HEK293T (cell line): ENCODE results near the gene DVL2.

Experiments used
- CTCF ChIA-PET: fragments of 350-600 bp; formaldehyde crosslinking; extraction: SDS; loops from one replicate; lab custom pipeline; 2021; ENCODE audit warnings: antibody characterized with exemption, inconsistent platforms; lab: Yijun Ruan, JAX
- POLR2A ChIA-PET: fragments of 350-600 bp; formaldehyde crosslinking; extraction: SDS; loops from one replicate; lab custom pipeline; 2020; ENCODE audit warnings: antibody characterized with exemption, inconsistent platforms; lab: Yijun Ruan, JAX
- DNase-seq: peaks from one replicate; pipeline ENCODE4 v3.0.0; 2012; ENCODE audit warnings: mixed read lengths; ENCODE audit errors: extremely low spot score
- ARNT ChIP-seq: fragments of 450-650 bp; IDR thresholded peaks from 2 replicates; pipeline ENCODE4 v1.6.1; 2017; ENCODE audit warnings: mild to moderate bottlenecking
- BHLHE40 ChIP-seq: fragments of 450-650 bp; IDR thresholded peaks from 2 replicates; pipeline ENCODE4 v1.6.1; 2016; ENCODE audit warnings: mild to moderate bottlenecking, moderate library complexity, borderline replicate concordance
- CTBP1 ChIP-seq: fragments of 450-650 bp; IDR thresholded peaks from 2 replicates; pipeline ENCODE4 v1.6.1; 2016; ENCODE audit warnings: borderline replicate concordance
- ELF4 ChIP-seq: fragments of 450-650 bp; IDR thresholded peaks from 2 replicates; pipeline ENCODE4 v1.6.1; 2017; ENCODE audit warnings: antibody characterized with exemption
- FOXA1 ChIP-seq: fragments of 450-650 bp; IDR thresholded peaks from 2 replicates; pipeline ENCODE4 v1.6.1; 2016; ENCODE audit warnings: mild to moderate bottlenecking
- FOXK2 ChIP-seq: fragments of 450-650 bp; IDR thresholded peaks from 2 replicates; pipeline ENCODE4 v1.6.1; 2016; ENCODE audit warnings: mild to moderate bottlenecking
- FOXM1 ChIP-seq: fragments of 450-650 bp; IDR thresholded peaks from 2 replicates; pipeline ENCODE4 v1.6.1; 2017; ENCODE audit warnings: mild to moderate bottlenecking, borderline replicate concordance
- HDGF ChIP-seq: fragments of 450-650 bp; IDR thresholded peaks from 2 replicates; pipeline ENCODE4 v1.6.1; 2017; ENCODE audit warnings: antibody characterized with exemption, borderline replicate concordance
- L3MBTL2 ChIP-seq: fragments of 450-650 bp; conservative IDR thresholded peaks from 2 replicates; pipeline ENCODE4 v1.6.1; 2016; ENCODE audit warnings: mild to moderate bottlenecking
- LEF1 ChIP-seq: fragments of 450-650 bp; IDR thresholded peaks from 2 replicates; pipeline ENCODE4 v1.6.1; 2017; ENCODE audit warnings: mild to moderate bottlenecking, borderline replicate concordance
- NFRKB ChIP-seq: fragments of 450-650 bp; IDR thresholded peaks from 2 replicates; pipeline ENCODE4 v1.6.1; 2016; ENCODE audit warnings: mild to moderate bottlenecking, moderate library complexity
- SP1 ChIP-seq: fragments of 450-650 bp; IDR thresholded peaks from 2 replicates; pipeline ENCODE4 v1.6.1; 2017
- SUZ12 ChIP-seq: fragments of 450-650 bp; IDR thresholded peaks from 2 replicates; pipeline ENCODE4 v1.6.1; 2016; ENCODE audit warnings: mild to moderate bottlenecking
- TARDBP ChIP-seq: fragments of 450-650 bp; IDR thresholded peaks from 2 replicates; pipeline ENCODE4 v1.6.1; 2016
- ZNF384 ChIP-seq: fragments of 450-650 bp; IDR thresholded peaks from 2 replicates; pipeline ENCODE4 v1.6.1; 2016
- TF ChIP-seq, protein P1 (sequence below): fragments of 450-650 bp; IDR thresholded peaks from 2 replicates; pipeline ENCODE4 v1.6.1; 2016

The DVL2 gene

GRCh38 chr17:7261379-7262191, 27.3 kb upstream of the DVL2 start:
- POLR2A ChIA-PET = interaction anchor here (1.2 kb wide), 1 partner anchor 40 kb away, joined by 3 read pairs; no protein-coding TSS in a partner anchor

DNA sequence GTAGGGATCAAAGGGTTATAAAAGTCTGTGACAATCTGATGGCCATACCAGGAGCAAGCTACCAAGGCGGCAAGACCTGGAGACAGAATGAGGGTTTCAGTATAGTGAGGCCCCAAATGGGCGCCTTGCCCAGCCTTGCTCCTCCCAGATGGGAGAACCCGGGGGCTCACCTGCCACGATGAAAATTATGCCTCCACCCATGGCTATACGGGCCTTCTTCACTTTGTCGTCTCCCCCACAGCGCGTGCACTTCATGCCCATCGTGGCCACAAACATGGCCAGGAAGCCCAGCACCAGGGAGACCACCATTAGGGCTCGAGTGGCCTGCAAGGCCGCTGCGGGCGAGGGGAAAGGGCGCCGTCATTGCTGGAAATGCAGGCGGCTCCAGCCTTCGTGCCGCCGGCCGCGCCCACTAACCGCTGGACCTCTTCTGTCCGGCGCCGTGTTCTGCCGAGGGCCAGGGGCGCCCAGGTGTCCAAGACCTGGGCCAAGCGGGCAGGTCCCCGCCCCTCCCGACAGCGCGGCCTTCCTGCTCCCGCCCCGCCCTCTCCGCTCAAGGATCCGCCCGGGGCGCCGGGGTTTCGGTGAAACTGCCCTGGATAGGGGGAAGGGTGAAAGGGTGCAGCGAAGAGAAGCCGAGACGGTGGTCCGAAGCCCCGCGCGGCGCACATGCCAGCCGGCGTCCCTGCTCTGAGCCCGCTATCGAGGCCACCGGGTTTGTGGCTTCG, 26.5 kb upstream of the DVL2 start:
- DNase-seq = no peak
- CTCF ChIA-PET = no interaction called here
- TF ChIP-seq NFRKB = no peak
- TF ChIP-seq ELF4 = no peak
- no peak for TF ChIP-seq SUZ12
- TF ChIP-seq SP1 = no peak
- TF ChIP-seq ARNT = no peak
- no peak for TF ChIP-seq L3MBTL2
- no peak for TF ChIP-seq TARDBP
- TF ChIP-seq FOXM1 = no peak
- TF ChIP-seq CTBP1 = no peak
- TF ChIP-seq LEF1 = no peak
- TF ChIP-seq, protein P1, sequence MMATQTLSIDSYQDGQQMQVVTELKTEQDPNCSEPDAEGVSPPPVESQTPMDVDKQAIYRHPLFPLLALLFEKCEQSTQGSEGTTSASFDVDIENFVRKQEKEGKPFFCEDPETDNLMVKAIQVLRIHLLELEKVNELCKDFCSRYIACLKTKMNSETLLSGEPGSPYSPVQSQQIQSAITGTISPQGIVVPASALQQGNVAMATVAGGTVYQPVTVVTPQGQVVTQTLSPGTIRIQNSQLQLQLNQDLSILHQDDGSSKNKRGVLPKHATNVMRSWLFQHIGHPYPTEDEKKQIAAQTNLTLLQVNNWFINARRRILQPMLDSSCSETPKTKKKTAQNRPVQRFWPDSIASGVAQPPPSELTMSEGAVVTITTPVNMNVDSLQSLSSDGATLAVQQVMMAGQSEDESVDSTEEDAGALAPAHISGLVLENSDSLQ = no peak
- no peak for TF ChIP-seq HDGF
- no peak for TF ChIP-seq FOXK2
- TF ChIP-seq FOXA1 = no peak
- no peak for TF ChIP-seq BHLHE40
- no peak for TF ChIP-seq ZNF384
- POLR2A ChIA-PET = interaction anchor here (1.2 kb wide), 1 partner anchor 40 kb away, joined by 3 read pairs; no protein-coding TSS in a partner anchor

More at GRCh38 chr17:7261379-7262191, 27.3 kb upstream of the DVL2 start:
- TF ChIP-seq NFRKB (no peak), TARDBP (no peak), ARNT (no peak), SP1 (no peak), FOXM1 (no peak), ELF4 (no peak), LEF1 (no peak), L3MBTL2 (no peak)
- no peak for DNase-seq
- CTCF ChIA-PET = no interaction called here

GRCh38 chr17:7260151-7260550, 25.8 kb upstream of the DVL2 start:
- TF ChIP-seq TARDBP = no peak
- no peak for TF ChIP-seq SUZ12
- no peak for TF ChIP-seq NFRKB
- no peak for TF ChIP-seq ELF4
- TF ChIP-seq CTBP1 = no peak
- TF ChIP-seq BHLHE40 = no peak
- no peak for TF ChIP-seq HDGF
- TF ChIP-seq LEF1 = no peak
- no peak for TF ChIP-seq FOXA1
- TF ChIP-seq ARNT = no peak
- TF ChIP-seq, protein P1 = no peak
- TF ChIP-seq L3MBTL2 = no peak
- no peak for TF ChIP-seq ZNF384
- no peak for TF ChIP-seq FOXK2
- TF ChIP-seq FOXM1 = no peak
- TF ChIP-seq SP1 = no peak
- POLR2A ChIA-PET = no interaction called here
- CTCF ChIA-PET = no interaction called here
- no peak for DNase-seq

DNA sequence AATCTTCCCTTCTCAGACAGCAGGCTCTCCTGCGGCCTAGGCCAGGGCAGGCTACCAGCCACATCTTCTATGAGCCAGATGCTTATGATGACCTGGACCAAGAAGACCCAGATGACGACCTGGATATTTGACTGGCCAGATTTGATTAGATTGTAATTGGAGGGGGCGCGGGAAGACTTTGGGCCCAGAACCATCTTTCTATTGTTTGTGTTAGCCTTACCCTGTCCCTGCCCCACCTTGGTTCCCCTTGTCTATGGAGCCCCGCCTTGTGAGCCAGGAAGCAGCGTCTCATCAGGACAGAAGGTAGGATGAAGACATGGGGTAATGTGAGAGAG, 25.2 kb upstream of the DVL2 start:
- no peak for TF ChIP-seq ZNF384
- TF ChIP-seq SP1 = no peak
- TF ChIP-seq HDGF = no peak
- TF ChIP-seq SUZ12 = no peak
- TF ChIP-seq ELF4 = no peak
- ChIA-PET POLR2A (no interaction called here), CTCF (no interaction called here)
- no peak for DNase-seq

DNA sequence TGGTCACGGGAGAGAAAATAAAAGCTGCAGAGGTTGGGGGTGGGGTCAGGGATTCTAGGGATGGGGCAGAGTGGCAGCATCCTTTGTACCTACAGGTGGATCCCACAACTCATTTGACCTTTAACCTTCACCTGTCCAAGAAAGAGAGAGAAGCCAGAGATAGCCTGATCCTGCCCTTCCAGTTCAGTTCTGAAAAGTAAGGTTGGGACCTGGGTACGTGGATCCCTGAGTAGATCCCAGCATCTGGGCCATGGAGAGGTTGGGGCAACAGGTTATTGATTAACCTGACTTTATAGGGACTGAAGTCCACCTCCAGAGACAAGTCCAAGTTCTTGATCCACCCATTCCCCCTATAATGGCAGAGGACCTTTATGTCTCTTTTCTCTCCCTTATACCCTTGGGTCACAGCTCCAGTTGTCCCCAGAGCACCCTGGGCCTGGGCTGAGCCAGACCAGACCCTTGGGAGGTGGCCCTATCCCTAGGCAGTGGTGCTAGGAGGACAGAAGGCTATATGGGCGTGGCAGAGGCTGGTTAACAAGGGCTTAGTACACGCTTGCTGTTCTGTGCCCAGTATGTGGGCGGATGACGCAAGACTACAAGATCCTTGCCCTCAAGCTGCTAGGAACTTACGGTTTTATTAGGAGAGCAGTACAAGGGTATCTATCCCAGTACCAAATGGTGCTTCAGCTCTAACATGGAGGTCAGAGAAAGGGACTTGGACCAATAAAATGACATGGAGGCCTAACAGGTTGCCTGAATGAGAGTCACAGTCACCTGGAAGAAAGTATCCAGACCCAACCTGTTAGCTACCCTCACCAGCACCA, 24.6 kb upstream of the DVL2 start:
- ChIA-PET POLR2A (no interaction called here), CTCF (no interaction called here)
- DNase-seq = no peak
- TF ChIP-seq BHLHE40 (no peak), SP1 (no peak), HDGF (no peak), SUZ12 (no peak), ELF4 (no peak), FOXK2 (no peak), ZNF384 (no peak), TARDBP (no peak), LEF1 (no peak), FOXA1 (no peak), ARNT (no peak), L3MBTL2 (no peak), CTBP1 (no peak), FOXM1 (no peak), NFRKB (no peak)
- TF ChIP-seq, protein P1 = no peak
